Skeletal muscle satellite cell (primary cell): ENCODE measurements around the gene PLEKHJ1.
A peak's percentile ranks its signal among the peaks of the same experiment; 100 is the strongest.

Experiments
- H3K27me3 ChIP-seq: 2 replicates; pipeline ENCODE4 v1.7.0; 2013; ENCODE audit warnings: low read length; ENCODE audit not compliant: control insufficient read depth, insufficient read depth
- H3K36me3 ChIP-seq: 2 replicates; pipeline ENCODE4 v1.7.0; 2013; ENCODE audit warnings: mild to moderate bottlenecking, control low read depth, low read length; ENCODE audit not compliant: insufficient read depth
- H3K4me1 ChIP-seq: 2 replicates; pipeline ENCODE4 v1.7.0; 2013; ENCODE audit warnings: low read length; ENCODE audit not compliant: control insufficient read depth, insufficient read depth
- H3K4me2 ChIP-seq: 2 replicates; pipeline ENCODE4 v1.7.0; 2013; ENCODE audit warnings: mild to moderate bottlenecking, low read length
- H3K4me3 ChIP-seq: 2 replicates; pipeline ENCODE4 v1.7.0; 2013; ENCODE audit warnings: low read length
- H3K9ac ChIP-seq: 2 replicates; pipeline ENCODE4 v1.7.0; 2013; ENCODE audit warnings: mild to moderate bottlenecking, low read depth, low read length, moderate library complexity
- H3K9me3 ChIP-seq: replicated peaks from 2 replicates; pipeline ENCODE4 v1.7.0; 2013; ENCODE audit warnings: mild to moderate bottlenecking, control low read depth, low read length

Gene PLEKHJ1

GRCh38 chr19:2268480-2268830 is 32.3 kb upstream of the PLEKHJ1 start:
- Histone ChIP-seq H3K9me3 (no peaks in the 10 kb centered on the region), H3K4me2 (peak overlapping the region; percentile 88), H3K27me3 (no peaks in the 10 kb centered on the region), H3K4me3 (peak overlapping the region; percentile 100), H3K36me3 (peaks cover 28% of the 10 kb centered on the region), H3K9ac (peak overlapping the region; percentile 81), H3K4me1 (peaks cover 43% of the 10 kb centered on the region)

GRCh38 chr19:2266183-2266993 is 30.3 kb upstream of the PLEKHJ1 start:
- Histone ChIP-seq H3K9ac (peak overlapping the region; percentile 6), H3K36me3 (peaks cover 13% of the 10 kb centered on the region), H3K9me3 (no peaks in the 10 kb centered on the region), H3K27me3 (no peaks in the 10 kb centered on the region), H3K4me1 (peaks cover 25% of the 10 kb centered on the region), H3K4me2 (peak overlapping the region; percentile 49), H3K4me3 (peak overlapping the region; percentile 34)

DNA sequence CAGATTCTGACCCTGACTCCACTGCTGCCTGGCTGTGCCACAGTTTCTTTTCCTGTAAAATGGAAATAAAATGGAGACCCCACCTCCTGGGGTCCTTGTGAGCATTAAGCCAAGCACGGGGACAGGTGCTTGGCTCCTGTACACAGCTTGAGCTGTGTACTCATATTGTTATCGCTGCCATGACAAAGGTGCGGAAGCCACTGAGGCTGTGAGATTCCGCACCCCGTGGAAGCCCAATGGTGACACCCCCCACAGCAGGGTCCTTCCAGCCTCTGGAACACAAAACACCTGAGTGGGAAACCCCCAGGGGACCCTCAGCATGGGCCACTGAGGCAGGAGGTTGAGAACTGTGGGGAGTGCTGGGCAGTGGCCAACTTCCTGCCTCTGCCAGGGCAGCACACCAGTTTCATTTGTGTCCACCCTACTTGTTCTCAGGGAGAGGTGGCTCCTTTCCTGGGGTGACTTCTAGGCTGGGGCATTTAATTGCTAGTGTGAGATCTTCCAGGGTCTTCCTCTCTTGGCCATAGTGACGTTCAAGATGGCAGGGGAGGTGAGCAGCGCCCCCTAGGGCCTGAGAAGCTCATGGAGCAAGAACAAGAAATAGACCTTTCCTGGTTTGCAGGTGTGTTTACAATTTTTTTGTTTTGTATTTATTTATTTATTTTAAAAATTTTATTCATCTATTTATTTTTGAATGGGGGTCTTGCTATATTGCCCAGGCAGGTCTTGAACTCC is 25.5 kb upstream of the PLEKHJ1 start:
- Histone ChIP-seq H3K4me2 (no peak overlapping the region), H3K9ac (no peak overlapping the region), H3K9me3 (no peaks in the 10 kb centered on the region), H3K4me1 (peaks cover 8% of the 10 kb centered on the region), H3K36me3 (no peaks in the 10 kb centered on the region), H3K27me3 (no peaks in the 10 kb centered on the region), H3K4me3 (no peak overlapping the region)

DNA sequence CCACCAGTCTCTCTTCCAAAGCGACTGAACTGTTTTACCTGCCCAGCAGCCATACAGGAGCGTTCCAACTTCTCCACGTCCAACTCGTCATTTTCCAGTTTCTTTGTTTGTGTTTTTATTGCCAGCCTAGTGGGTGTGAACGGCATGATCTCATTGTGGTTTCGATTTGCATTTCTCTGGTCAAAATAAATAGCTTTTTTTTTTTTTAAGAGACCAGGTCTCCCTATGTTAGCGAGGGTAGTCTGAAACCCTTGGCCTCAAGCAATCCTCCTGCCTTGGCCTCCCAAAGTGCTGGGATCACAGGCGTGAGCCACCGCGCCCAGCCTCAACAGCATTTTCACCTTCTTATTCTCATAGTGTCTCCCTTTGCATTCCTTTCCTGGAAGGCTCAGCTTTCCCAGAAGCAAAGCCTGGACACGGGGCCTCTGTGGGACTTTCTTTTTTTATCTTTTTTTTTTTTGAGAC is 24.2 kb upstream of the PLEKHJ1 start:
- no peaks in the 10 kb centered on the region for H3K36me3 ChIP-seq
- H3K4me1 ChIP-seq, result peaks cover 14% of the 10 kb centered on the region
- no peak overlapping the region for H3K4me2 ChIP-seq
- H3K9ac ChIP-seq, result no peak overlapping the region
- no peaks in the 10 kb centered on the region for H3K9me3 ChIP-seq
- H3K4me3 ChIP-seq, result no peak overlapping the region
- H3K27me3 ChIP-seq, result no peaks in the 10 kb centered on the region

DNA sequence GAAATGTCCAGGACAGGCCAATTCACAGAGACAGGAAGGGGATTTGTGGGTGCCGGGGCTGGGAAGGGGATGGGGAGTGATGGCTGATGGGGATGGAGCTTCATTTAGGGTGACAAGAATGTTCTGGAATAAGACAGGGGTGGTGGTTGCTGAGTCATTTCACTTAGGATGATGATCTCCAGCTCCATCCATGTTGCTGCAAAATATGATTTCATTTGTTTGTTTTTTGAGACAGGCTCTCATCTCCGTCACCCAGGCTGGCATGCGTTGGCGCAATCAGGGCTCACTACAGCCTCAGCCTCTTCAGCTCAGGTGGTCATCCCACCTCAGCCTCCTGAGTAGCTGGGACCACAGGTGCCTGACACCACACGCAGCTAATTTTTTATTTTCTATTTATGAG is 23.2 kb upstream of the PLEKHJ1 start:
- Histone ChIP-seq H3K4me3 (no peak overlapping the region), H3K4me1 (peaks cover 20% of the 10 kb centered on the region), H3K9me3 (no peaks in the 10 kb centered on the region)

DNA sequence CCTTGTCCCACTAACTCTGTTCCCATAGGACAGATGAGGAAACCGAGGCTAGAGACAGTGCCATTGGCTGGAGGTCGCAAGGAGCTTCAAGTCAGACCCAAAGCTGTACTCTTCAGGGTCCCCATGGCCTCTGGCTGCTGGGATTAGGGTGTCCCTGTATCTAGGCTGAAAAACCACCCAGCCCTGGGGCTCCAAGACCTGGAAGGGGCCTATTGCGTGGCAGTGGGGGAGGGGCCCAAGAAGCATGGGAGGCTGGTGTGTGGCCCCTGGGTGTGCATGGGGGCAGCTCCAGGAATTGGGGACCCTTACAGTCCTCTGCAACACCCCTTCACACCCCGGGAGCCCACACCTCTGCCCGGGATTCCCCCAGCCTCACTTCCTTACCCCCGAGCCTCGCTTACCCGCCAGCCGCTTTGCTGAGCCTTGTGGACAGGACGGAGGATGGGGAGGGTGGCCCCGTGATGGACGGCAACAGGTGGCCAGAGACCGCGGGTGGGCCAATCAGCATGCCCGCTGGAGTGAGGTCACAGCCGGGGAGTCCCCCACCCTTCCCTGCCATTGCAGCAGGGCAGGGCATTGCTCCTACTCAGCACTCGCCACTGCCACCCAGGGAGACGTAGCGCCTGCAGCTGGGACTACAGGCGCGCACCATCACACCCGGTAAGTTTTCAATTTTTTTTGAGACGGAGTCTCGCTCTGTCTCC is 20.0 kb upstream of the PLEKHJ1 start, which contains the start of gene JSRP1:
Gene JSRP1 (minus strand): TSS at position 436 of the 704 bp plus-strand sequence. CDS start 1,103 bp downstream, outside the sequence.
- Histone ChIP-seq H3K9me3 (no peaks in the 10 kb centered on the region), H3K36me3 (peaks cover 3% of the 10 kb centered on the region), H3K4me2 (peak within 1 kb of the TSS; percentile 83), H3K27me3 (no peaks in the 10 kb centered on the region), H3K9ac (peak within 1 kb of the TSS; percentile 74), H3K4me3 (peak within 1 kb of the TSS; percentile 72), H3K4me1 (peaks cover 20% of the 10 kb centered on the region)

More for the DNA sequence above, 23.2 kb upstream of the PLEKHJ1 start:
- no peaks in the 10 kb centered on the region for H3K36me3 ChIP-seq
- H3K9ac ChIP-seq, result no peak overlapping the region
- no peaks in the 10 kb centered on the region for H3K27me3 ChIP-seq
- H3K4me2 ChIP-seq, result no peak overlapping the region

DNA sequence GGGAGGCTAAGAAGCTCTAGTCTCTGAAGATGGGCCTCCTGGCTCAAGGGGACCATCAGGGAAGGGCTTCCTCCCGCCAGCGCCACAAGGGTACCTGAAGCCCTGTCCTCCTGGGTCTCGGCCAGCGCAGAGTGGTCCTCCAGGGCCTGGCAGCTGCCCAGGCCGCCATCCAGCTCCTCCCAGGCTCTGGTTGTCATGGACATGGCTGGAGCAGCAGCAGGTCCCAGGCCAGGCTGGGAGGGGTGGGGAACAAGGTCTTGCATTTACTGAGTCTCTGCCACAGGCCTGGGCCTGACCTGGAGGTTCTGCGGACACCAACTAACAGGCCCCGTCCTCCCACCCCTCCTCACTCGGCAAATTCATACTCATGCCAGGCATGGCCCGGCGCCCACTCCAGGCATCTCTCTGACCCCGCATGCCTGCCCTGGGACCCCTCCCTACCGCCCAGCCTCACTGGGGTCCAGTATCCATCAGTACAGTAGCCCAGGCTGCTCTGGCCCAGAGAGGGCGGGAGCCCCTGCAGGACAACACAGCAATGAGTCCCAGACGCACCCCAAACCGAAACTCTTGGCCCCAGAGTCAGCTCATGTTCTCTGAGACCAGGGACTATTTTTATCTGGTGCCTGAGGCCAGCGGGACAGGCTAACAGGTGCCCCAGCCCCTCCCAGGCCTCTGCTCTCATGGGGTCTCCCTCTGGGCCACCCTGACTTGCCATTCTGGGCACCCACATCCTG is 19.1 kb upstream of the PLEKHJ1 start:
- H3K36me3 ChIP-seq, result peaks cover 3% of the 10 kb centered on the region
- H3K9me3 ChIP-seq, result no peaks in the 10 kb centered on the region
- H3K9ac ChIP-seq, result peak overlapping the region; percentile 74
- H3K4me2 ChIP-seq, result peak overlapping the region; percentile 83
- H3K4me3 ChIP-seq, result peak overlapping the region; percentile 72
- H3K27me3 ChIP-seq, result no peaks in the 10 kb centered on the region
- peaks cover 20% of the 10 kb centered on the region for H3K4me1 ChIP-seq

DNA sequence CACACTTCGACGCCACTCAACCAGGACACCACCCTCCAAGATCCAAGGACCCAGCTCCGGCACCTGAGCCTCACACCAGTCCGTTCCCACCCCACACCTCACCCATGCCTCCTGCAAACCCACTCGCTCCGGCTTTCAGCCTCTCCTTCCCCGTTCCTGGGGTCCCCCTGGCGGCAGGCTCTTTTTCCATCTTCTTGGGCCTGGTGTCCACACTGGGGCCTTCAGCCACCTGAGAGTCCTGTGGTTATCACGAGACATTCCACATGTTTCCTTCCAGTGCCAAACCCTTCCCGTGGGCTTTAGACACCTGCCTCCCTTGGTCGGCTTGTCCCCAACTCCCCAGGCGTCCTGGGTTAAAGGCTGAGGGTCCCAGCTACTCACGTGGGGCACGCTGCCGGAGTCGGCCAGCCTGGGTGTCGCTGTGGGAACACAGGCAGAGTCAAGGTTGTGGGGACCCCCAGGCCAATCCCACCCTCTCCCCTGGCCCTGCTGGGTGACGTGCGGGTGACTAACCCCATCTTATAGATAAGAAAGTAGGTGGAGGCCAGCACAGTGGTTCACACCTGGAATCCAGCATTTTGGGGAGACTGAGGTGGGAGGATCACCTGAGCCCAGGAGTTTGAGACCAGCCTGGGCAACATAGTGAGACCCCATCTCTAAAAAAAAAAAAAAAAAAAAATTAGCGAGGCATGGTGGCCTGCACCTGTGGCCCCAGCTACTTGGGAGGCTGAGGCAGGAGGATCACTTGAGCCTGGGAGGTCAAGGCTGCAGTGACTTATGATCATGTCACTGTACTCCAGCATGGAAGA is 18.1 kb upstream of the PLEKHJ1 start:
- no peaks in the 10 kb centered on the region for H3K27me3 ChIP-seq
- peaks cover 20% of the 10 kb centered on the region for H3K4me1 ChIP-seq
- H3K4me2 ChIP-seq, result no peak overlapping the region
- H3K9me3 ChIP-seq, result no peaks in the 10 kb centered on the region
- no peak overlapping the region for H3K4me3 ChIP-seq
- no peak overlapping the region for H3K9ac ChIP-seq
- peaks cover 9% of the 10 kb centered on the region for H3K36me3 ChIP-seq

DNA sequence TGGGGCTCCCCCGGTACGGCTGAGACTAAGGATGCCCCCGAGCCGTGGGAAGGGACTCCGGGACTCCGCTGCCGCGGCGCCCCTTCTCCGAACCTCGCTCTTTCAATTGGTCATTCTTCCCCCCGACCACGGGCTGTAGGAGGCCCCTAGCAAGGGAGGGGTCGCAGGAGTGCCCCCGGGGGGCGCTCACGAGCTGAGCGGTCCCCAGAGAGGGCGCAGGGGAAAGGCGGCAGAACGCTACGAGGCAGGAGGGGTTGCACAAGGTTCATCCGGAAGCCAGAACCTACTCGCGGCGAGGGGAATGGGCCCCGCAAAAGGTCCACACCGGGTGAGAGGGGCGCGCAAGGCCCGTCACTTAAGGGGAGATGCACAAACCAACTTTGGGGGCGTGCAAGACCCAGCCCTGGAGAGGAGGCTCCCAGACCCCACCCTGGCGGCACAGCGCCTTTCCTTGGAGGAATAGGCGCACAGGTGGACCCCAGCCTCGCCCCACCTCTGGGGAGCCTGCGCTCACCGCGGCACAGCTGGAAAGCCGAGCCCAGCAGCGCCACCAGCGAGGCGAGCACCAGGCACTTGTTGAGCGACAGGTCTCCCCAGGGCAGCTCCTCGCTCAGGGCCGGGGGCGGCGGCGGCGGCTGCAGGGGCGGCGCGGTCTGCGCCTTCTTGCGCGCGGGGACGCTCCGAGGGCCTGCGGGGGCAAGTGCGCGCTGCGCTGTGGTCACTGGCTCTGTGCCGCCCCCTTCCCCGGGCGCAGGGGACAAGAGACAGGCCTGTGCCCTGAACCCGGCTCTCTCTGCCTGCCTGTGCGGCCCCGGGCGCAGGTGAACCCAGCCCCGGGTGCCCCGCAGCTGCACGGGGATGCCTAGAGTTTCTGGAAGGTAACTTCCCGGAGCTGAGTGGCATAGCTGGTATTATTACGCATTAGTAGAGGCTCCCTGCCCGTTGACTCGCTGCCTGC is 17.3 kb upstream of the PLEKHJ1 start:
- Histone ChIP-seq H3K27me3 (no peaks in the 10 kb centered on the region), H3K4me3 (no peak overlapping the region), H3K4me1 (peaks cover 20% of the 10 kb centered on the region), H3K4me2 (no peak overlapping the region), H3K36me3 (peaks cover 13% of the 10 kb centered on the region), H3K9me3 (no peaks in the 10 kb centered on the region), H3K9ac (no peak overlapping the region)

- no peak overlapping the region for H3K9ac ChIP-seq
- H3K36me3 ChIP-seq, result peaks cover 13% of the 10 kb centered on the region
- H3K4me1 ChIP-seq, result peaks cover 20% of the 10 kb centered on the region
- no peak overlapping the region for H3K4me3 ChIP-seq
- no peaks in the 10 kb centered on the region for H3K9me3 ChIP-seq
- H3K4me2 ChIP-seq, result no peak overlapping the region
- no peaks in the 10 kb centered on the region for H3K27me3 ChIP-seq
Observed at GRCh38 chr19:2252797-2253105, 16.6 kb upstream of the PLEKHJ1 start.
